Amniotic epithelial cell (primary cell): ENCODE data around the gene DSTN.

ENCODE experiments used
- DNase-seq: peaks from one replicate; pipeline ENCODE4 v3.0.0-alpha.2; 2010; ENCODE audit warnings: low read depth

DSTN gene

GRCh38 chr20:17580895-17581294, 11.0 kb downstream of the DSTN start:
- no peak for DNase-seq

DNA sequence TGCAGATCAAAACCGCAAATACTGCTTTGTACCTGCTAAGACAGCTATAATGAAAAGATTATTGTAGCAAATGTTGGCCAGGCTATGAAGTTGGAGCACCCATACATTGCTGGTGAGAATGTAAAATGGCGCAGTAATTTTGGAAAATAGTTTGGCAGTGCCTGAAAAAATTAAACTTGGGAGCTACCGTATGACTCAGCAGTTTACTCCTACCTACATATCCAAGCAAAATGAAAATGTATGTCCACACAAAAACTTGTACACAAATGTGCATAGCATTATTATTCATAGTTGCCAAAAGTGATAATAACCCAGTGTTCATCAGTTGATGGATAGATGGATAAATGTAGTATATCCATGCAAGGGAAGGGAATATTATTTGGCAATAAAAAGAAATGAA, 13.3 kb downstream of the DSTN start:
- DNase-seq, result no peak

DNA sequence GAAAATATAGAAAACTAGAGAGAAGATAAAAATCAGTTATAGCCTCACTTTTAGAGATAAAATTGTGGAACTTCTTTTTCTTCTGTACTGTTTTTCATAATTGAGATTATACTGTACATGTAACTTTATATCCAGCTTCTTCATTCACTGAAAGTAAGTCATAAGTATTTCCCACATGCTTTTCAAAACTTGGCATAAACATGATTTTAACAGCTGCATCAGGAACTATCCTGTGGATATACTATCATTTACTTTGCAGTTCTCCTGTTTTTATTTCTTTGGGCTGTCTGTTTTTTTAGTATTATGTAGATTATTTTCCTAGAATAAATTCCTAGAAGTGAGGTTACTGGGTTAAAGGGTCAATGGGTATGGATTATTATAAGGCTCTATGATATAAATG, 14.8 kb downstream of the DSTN start:
- no peak for DNase-seq

- no peak for DNase-seq
These were observed 16.4 kb downstream of the DSTN start for GRCh38 chr20:17586250-17586649.

DNA sequence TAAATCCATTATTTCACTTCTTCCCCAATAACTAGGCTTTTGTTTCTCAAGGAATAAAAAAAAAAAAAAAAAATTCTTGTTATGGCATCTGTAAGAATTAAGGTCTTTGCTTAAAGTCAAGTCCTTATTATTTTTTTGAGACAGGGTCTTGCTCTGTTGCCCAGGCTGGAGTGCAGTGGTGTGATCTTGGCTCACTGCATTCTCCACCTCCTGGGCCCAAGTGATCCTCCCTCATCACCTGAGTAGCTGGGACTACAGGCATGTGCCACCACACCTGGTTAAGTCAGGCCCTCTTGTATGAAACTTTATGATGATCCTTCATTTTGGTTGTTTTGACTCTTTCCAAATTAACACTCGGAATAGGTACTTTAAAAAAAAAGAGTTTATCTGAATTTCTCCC, 17.3 kb downstream of the DSTN start:
- DNase-seq, result no peak

DNA sequence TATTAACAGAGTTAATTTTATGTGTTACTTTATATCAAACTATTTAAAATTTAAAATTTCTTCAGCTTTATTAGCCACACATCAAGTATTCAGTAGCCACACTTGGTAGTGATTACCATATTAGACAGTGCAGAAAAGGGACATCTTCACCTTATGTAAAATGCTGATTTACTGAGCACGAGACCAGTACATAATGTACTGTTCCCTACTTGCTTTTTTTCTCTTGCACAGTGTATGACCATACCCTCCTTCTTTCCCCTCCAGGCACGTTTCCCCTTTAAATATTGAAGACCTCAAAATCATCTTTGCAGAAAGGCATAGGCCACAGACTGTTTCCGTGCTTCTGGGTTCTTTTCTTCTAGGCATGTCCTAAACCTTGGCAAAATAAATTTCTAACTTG, 17.9 kb downstream of the DSTN start:
- no peak for DNase-seq

DNA sequence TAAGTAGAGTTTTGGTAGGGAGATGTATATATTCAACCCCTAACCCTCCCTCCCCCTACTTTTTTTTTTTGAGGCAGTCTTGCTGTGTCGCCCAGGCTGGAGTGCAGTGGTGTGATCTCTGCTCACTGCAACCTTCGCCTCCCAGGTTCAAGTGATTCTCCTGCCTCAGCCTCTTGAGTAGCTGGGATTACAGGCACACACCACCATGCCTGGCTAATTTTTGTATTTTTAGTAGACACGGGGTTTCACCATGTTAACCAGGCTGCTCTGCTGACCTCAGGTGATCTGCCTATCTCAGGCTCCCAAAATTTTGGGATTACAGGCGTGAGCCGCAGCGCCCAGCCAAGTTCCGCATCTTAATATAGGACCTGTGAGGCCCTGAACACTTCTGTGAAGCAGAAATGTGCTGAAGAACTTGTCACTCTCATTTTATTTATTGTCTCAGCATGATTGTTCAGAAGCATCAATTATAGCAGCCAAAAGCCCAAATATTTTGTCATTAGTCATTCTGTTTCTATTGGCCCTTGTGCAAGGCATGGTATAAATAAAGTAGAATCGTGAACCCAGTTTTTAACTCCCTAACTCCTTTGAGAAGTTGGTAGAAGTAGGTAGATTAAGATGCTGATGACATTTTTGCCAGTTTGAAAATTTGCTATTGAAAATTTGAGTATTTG, 19.4 kb downstream of the DSTN start:
- no peak for DNase-seq

- peak; percentile 33 for DNase-seq
These were observed 20.4 kb downstream of the DSTN start for GRCh38 chr20:17590245-17590644.

GRCh38 chr20:17593902-17594301, 24.0 kb downstream of the DSTN start:
- DNase-seq, result no peak

- peak; percentile 66 for DNase-seq
These were observed 24.6 kb downstream of the DSTN start for GRCh38 chr20:17594443-17594842.

GRCh38 chr20:17595856-17596255, 26.0 kb downstream of the DSTN start:
- no peak for DNase-seq

DNA sequence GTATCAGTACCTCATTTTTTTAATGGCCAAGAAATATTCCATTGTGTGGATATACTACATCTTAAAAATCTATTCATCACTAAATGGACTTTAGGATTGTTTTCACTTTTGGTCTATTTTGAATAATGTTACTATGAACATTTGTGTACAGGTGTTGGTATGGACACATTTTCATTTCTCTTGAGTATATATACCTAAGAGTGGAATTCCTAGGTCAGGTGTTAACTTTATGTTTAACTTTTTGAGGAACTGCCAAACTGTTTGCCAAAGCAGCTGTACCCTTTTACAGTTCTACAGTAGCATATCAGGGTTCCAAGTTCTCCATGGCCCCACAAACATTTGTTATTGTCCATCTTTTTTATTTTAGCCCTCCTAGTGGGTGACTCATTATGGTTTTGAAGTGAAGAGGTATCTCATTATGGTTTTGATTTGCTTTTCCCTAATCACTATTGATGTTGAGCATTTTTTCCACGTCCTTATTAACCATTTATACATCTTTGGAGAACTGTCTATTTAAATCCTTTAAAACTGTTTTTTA, 28.2 kb downstream of the DSTN start:
- DNase-seq, result no peak

GRCh38 chr20:17601957-17602356, 32.1 kb downstream of the DSTN start:
- DNase-seq, result peak; percentile 38

- DNase-seq, result no peak
These were observed 32.6 kb downstream of the DSTN start for GRCh38 chr20:17602493-17602892.

GRCh38 chr20:17605131-17605660, 35.3 kb downstream of the DSTN start:
- DNase-seq, result no peak

DNA sequence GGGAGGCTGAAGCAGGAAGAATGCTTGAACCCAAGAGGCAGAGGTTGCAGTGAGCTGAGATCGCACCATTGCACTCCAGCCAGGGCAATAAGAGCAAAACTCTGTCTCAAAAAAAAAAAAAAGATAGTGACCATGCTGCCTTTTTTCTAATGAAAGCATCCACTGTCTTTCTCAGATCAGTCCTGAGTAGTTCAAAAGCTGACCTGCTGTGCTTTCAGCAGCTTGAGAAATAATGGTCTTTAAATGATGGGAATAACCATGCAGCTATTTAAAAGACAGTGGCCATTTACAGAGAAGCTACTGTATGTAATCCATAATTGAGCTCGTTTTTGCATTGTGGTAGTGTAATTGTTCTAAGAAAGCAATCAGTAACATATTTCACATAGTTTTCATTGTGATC, 36.1 kb downstream of the DSTN start:
- DNase-seq, result no peak

DNA sequence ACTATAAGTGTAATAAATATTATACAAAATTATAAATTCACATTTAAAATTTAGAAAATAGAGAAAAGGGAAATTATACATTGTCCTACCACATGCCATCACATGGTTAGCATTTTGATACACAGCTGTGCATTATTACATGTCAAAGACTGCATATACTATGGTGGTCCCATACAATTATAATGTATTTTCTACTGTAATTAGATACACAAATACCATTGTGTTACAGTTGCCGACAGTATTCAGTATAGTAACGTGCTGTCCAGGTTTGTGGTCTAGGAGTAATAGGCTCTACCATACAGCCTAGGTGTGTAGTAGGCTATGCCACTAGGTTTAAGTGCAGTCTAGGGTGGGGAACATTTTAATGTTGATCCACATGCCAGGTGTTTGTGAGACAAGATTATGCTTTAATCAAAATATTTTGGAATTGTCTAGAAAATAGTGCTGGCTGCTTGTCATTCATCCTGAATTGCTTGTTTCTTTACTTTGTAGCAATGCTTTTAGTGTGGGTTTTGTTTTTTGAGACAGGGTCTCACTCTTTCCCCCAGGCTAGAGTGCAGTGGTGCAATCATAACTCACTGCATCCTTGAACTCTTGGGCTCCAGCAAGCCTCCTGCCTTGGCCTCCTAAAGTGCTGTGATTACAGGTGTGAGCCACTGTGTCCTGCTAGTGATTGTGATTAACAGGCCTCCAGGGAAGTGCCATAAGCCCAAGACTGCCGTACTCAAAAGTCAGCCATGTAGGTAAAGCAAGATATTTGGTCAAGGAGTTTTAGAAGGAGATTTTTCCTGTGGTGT, 39.0 kb downstream of the DSTN start:
- no peak for DNase-seq

GRCh38 chr20:17609811-17610377, 40.0 kb downstream of the DSTN start:
- no peak for DNase-seq

GRCh38 chr20:17610566-17611289, 40.9 kb downstream of the DSTN start:
- DNase-seq, result no peak

- DNase-seq, result no peak
These were observed 41.3 kb downstream of the DSTN start for GRCh38 chr20:17611290-17611539.

DNA sequence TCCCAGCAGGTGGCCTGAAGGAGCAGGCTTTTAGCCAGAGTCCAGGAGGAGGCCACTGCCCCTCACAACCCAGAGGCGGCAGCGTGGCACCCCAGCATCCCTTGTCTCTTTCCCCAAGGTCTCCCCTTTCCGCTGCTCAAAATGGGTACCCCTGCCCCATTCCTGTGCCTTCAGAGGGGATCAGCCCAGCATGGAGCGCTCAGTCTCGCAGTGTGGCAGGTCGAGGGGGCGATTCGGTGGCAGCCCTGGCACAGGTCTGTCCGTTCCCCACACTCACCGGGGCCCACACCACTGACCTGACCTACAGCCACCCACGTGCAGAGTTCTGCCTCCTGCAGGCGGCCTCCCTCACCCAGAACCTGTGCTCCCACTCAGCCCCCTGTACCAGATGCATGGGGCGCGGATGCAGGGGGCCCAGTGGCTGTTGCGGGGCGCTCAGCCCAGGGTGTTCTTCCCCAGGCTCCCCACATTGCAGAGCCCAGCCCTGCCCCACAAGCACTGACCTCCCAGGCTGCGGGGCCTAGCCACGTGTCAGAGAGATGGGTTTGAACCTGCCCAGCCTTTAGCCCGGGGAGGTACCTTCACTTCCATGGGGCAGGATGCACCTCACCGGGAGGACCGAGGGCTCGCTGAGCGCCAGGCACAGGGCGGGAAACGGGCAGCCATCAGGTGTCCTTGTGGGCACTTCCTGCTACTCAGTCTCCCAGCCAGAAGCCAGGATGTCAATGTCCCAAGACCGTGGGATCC, 41.8 kb downstream of the DSTN start:
- DNase-seq, result peak; percentile 42
